ENCODE measurements around the gene SRP54.
"Not testable (repeated sequence)": the region's sequence is repeated elsewhere in the genome, so short reads cannot be mapped to it uniquely, and the experiment has no call there.

The SRP54 gene

DNA sequence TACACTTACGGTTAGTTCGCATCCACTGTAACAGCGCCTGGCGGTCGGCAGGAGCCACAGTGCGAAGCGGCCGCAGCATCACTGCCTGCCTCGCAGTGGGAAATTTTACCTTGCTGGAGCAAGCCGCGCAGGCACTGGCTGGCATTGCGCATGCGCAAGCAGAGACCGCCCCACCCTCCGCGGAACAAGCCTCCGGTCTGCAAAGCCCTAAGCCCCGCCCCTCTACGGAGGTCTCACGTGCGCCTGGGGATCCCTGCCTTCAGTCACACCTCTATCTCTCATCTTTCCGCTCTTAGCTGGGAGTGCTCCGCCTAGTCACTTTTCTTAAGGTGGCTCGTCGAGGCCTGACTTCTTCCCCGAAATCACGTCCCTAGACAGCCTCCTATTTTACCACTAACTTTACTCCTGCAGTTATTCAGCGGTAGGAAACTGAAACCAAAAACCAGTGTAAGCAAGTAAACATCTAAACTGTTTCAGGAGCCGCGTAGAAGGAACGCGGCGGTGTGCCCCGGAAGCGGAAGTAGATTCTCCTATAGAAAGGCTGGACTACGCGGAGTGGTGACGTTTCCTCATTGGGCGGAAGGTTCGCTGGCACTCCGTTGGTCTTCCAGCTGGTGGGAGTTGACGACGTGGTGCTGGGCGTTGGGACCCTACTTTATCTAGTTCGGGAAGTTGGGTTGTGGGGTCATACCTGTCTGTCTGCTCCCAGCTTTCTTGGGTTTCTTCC, at the start of gene SRP54:
Gene SRP54, plus strand, starts transcription at position 572 of the 727 bp plus-strand sequence. CDS start 13,718 bp downstream, outside the sequence.
- peak; percentile 99 for DNase-seq

DNA sequence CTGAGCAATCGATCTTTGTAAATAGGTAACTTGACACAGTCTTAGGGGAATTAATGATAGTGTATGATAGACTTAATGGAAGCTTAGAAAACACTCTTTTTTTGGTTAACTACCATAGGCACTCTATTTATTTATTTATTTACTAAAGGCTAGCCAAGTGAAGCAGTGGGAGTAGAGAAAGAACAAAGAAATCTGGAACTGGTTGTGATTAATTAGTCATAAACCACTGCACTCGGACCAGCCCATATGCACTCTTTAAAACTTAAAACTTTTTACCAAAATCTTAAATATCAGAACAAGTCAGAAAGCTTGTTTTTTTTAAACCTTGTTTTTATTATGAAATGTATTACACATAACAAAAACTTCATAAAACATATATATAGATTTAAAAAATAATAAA, 49.5 kb upstream of the SRP54 start:
- DNase-seq = no peak

DNA sequence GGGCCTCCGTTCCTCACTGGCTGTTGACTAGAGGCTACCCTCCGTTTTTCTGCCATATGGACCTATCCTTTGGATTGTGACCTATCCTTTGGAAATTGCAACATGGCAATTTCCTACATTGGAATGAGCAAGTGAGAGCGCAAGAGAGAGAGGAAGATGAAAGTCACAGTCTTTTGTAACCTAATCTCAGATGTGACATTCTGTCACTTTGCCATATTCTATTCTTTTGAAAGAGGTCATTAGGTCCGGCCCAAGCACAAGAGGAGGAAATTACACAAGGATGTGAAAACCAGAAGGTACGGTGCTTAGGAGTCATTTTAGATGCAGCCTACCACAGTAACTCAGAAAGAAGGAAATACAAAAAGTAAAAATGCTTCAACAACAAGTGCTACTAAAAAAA, 47.3 kb upstream of the SRP54 start:
- DNase-seq = no peak

DNA sequence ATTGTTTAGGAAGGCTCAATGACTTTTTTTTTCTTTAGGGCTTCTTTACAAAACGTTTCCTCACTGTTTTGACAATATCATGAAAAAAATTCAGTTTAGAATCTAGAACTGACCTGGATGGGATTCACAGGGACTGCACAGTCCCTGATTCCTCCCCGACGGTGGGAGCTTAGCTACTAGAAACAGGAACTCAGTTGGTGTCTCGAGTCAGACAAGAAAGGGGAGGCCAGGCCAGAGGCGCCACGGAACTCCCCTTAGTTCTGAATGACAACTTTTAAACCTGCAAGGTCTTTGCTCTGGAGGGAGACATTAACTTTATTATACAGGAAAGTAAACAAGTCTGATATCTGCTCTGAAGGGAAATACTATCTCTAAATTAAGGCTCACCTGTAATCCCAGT, 45.4 kb upstream of the SRP54 start:
- DNase-seq = no peak

DNA sequence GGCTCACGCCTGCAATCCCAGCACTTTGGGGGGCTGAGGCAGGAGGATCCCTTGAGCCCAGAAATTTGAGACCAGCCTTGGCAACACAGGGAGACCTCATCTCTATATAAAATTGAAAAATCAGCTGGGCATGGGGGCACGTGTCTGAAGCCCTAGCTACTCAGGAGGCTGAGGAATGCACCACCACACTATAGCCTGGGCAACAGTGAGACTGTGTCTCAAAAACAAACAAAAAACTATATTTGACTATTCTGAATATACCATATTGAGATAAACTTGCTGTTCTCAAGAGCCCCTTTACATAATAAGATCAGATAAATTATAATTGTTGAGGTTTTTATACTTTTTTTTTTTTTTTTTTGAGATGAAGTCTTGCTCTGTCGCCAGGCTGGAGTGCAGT, 44.9 kb upstream of the SRP54 start:
- no peak for DNase-seq

DNA sequence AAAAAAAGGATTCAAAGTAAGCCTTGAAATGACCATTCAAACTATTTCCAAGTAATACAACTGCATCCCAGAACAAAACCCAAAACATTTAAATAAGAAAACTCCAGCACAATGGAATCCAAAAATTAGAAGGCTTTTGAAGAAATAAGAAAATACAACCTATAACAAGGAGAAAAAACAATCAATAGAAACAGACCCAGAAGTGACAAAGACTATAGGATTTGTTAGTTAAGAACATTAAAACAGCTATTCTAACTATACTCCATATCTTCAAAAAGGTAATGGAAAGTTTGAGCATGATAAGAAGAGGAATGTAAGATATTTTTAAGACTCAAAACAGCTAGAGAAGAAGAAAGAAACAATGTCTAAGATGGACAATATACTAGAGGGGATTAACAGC, 39.3 kb upstream of the SRP54 start:
- DNase-seq = no peak

DNA sequence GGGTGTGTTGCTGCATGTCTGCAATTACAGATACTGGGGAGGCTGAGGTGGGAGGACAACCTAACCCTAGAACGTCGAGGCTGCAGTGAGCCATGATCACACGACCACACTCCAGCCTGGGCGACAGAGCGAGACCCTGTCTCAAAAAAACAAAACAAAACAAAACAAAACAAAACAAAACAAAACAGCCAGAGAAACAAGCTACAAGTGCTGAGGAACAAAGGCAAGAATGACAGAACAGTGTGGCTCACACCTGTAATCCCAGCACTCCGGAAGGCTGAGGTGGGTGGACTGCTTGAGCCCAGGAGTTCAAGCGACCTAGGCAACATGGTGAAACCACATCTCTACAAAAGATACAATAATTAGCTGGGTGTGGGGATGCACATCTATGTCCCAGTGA, 38.0 kb upstream of the SRP54 start:
- DNase-seq = no peak

DNA sequence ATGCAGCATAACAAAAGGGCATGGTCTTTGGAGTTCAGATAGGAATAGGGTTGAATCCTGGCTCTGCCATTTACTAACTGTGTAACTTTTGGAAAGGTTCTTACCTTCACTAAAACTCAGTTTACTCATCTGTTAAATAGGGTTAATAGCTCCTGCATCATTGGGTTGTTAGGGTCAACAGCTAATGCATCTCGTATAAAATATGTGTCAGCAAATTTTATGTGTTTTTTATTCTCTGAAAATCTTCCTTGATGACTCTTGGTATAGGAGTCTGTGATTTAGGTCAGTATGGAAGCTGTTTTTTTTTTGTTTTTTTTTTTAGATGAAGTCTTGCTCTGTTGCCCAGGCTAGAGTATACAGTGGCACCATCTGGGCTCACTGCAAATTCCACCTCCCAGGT, 36.1 kb upstream of the SRP54 start:
- DNase-seq = no peak

DNA sequence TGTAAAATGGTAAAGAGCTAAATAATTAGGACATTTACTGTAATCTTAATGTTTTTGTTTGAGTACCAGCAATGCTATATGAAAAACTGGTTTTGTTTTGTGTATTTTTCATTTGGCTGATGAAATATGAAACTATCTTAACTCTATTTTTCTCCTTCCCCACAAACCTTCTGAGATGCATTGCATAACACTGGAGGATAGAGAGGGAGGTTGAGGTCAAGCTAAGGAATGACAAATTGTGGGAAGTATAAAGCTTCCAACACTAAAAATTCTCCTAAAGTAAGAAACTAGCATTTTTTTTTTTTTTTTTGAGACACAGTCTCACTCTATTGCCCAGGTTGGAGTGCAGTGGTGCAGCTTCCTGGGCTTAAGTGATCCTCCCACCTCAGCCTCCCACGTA, 31.5 kb upstream of the SRP54 start:
- no peak for DNase-seq

DNA sequence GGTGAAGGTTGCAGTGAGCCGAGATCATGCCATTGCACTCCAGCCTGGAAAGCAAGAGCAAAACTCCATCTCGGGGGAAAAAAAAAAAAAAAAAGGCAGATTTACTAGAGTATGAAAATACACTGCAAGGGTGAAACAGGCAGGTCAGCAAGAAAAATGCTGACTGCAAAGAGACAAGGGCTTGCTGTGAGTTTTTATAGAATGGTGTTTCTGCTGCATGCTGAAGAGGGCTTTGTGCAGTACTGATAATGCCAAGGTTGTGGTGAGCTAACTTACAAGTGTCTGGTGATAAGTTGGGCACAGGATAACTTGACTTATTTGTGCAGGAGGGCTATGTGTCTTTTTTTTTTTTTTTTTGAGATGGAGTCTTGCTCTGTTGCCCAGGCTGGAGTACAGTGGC, 25.9 kb upstream of the SRP54 start:
- DNase-seq = no peak

DNA sequence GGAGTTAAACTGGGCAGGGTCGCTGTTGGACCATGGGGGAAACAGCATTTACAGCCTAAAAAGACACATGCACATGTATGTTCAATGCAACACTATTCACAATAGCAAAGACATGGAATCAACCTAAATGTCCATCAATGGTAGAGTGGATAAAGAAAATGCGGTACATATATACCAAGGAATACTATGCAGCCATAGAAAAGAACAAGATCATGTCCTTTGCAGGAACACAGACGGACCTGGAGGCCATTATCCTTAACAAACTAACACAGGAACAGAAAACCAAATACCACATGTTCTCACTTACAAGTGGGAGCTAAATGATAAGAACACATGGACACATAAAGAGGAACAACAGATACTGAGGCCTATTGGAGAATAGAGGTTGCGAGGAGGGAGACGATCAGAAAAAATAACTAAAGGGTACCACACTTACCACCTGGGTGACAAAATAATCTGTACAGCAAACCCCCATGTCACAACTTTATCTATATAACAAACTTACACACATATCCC, 25.0 kb upstream of the SRP54 start:
- DNase-seq = no peak

DNA sequence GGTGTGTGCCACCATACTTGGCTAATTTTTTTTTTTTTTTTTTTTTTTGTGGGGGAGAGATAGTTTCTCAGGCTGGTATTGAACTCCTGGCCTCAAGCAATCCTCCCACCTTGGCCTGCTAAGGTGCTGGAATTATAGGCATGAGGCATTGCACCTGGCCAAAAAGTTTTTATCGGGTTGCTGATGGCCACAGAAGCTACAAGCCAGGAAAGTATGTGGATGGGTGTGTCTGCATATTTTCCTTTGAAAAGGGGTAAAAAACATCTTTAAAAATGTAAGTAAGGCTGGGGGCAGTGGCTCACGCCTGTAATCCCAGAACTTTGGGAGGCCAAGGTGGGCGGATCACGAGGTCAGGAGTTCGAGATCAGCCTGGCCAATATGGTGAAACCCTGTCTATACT, 20.7 kb upstream of the SRP54 start:
- DNase-seq = not testable (repeated sequence)

DNA sequence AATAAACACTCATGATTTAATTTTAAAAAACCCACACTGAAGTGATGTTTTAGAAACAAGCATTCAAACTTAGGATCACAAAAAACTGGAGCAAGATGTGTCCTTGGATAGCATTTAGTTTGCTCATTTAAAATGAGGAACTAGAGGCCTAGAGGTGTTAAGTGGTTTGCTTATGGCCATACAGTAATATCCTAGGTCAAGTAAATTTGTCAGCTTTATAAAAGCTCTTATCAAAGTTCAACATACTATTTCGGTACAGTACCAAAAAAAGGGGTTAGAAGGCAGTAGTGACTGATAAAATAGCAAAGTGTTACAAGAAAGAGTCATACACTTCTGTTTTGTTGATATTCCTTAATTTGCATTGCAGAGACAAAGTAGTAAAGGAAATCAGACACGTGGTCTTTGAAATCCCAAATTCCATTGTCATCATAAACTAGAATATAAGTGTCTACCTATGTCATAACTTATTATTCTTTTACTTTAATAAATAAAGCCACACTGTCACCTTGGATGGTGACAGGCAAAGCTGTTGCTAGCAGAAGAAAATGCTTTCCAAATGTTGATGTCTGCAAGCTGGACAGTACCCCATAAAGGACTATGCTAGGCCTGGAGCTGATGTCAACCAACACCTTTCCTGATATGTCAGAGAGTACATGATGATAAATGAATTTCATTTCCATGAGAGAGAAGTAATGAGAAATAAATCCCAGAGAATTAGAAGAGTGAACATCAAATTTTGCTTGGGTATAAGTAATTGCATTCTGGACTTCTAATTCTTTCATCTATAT, 17.6 kb upstream of the SRP54 start:
- DNase-seq = no peak

DNA sequence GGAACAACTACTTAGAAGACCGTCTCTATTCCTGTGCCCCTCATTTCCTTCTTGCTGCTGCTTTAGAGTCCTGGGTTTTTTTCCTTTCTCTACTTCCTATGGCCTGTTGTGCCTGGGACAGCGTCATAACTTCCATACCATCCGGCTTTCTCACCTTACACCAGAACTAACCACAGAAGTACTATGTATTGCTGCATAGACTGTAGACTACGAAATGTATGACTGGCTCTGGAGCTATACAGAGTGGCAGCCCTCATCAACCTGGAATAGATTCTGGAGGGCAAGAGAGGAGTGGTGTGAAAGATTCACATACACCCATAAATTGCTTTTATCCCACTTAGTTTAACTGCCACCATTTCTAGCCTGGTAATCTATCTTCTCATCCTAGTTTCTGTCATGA, 16.9 kb upstream of the SRP54 start:
- DNase-seq = no peak

DNA sequence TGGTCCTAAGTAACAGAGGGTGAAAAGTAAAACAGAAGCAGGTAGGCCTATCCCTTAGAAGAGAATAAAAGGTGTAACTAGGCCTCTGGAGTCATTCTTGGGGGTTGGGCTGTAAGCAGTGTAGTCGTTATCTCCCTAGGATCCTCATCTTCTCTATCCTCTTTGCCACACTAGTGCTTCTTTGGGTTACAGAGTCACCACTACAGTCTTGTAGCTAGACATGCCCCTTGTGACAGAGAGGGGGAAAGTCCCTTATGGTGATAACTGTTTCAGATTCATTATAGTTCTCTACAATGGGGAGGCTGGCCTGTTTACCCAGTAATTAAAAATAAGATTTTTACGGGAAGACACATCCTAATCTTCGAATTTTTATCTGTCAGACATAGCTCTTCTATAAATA, 16.4 kb upstream of the SRP54 start:
- no peak for DNase-seq

DNA sequence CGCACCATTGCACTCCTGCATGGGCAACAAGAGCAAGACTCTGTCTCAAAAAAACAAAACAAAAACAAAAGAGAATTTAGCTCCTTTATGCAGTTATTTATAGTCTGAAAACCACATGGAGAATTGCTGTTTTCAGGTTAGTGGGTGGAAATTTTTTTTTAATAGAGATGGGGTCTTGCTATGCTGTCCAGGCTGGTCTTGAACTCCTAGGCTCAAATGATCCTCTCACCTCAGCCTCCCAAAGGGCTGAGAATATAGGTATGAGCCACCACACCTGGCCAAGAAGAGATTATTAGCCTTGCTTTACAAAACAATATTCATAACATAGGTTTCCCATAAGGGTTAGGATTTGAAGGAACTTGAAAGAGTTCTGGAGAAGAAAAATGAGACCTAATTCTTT, 12.1 kb upstream of the SRP54 start:
- DNase-seq = no peak

DNA sequence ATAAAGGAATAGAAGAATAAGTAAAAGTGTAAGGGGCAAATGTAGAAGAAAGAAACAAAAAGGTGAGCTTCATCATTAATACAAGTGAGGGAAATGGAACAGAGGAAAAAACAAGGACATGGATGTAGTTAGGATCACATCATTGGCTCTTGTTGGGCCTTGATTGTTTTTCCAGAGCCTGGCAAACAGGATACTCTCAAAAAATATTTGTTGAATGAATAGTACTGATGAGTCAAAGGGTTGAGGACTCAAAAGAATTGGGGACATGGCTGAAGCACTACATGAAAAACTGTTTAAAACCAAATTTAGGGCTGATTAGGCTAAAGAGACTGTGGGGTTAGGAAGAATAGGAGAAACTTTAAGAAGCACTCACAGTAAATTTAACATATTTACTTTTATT, 11.4 kb upstream of the SRP54 start:
- DNase-seq = no peak

DNA sequence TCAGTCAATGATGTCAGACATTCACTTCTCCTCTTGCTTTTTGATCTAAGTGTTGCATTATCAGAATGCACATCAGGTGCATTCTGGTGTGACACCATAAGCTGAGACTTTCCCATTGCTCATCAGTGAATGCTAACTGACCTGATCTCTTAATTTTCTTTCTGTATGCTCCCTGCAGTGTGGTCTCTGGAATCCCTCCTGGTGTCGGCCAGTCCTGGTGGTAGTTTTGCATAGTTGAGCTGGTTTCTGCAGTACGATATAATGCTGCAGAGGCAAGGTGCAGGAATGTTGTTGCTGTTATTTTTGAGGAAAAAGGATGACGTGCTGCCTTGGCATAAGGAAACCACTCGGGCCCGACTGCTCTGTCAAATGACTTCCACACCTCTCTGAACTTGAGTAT, 11.0 kb upstream of the SRP54 start:
- no peak for DNase-seq

DNA sequence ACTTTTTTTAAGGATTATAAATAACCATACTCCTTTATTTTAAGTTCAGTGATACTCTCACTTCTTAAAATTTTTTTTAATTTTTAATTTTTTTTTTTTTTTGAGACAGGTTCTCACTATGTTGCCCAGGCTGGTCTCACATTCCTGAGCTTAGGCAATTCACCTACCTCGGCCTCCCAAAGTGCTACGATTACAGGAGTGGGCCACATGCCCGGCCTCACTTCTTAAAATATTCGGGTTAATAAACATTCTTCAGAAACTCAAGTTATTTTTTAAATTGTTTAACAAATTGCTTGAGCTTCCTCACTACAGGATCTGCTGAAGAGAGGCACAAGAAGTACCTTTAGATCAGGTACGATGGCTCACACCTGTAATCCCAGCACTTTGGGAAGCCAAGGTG, 4.3 kb upstream of the SRP54 start:
- no peak for DNase-seq

DNA sequence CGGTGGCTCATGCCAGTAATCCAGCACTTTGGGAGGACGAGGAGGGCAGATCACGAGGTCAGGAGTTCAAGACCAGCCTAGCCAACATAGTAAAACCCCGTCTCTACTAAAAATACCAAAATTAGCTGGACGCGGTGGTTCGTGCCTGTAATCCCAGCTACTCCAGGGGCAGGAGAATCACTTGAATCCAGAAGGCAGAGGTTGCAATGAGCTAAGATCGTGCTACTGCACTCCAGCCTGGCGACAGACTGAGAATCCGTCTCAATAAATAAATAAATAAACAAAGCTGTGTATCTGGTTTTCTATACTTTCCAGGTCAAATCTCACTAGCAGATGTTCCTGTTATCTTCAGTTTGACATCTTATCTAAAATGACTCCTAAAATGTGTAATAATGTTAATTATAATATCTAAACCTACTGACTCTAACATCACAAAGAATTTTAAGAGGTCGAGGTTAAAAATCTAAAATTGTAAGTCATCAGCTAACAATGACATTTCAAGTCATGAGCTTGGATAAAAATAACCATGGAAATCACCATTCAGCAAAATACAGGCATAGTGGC, 2.4 kb upstream of the SRP54 start:
- DNase-seq = no peak

DNA sequence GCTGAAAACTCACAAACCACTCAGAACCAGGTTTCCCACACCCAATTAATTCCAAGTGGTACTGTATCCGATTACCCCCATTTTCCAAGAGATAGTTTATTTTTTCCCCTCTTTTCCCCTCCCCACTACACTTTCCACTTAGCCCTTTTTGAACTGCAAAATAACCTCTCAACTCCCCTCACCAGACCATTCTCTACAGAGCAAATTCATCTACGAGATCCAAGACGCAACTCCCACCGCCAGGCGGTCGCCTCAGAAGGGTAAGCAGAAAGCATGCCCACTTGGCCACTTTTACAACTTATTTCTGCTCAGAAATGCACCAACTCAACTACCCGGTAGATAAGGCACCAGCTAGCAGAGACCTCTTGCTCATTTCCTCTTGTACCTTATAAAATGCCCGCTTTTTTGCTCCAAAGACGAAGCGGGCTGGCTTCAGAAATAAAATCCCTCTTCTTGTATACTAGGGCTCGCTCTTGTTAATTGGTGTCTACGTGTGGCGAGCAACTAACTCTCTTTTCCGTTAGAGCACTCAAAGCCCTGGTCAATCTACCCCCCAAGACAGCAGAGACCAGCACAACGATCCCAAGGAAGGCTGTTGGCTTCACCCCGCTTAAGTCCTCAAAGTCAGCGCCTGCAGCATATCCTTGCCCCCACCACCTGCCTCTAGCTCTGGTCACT, 910 bp upstream of the SRP54 start:
- peak; percentile 24 for DNase-seq

DNA sequence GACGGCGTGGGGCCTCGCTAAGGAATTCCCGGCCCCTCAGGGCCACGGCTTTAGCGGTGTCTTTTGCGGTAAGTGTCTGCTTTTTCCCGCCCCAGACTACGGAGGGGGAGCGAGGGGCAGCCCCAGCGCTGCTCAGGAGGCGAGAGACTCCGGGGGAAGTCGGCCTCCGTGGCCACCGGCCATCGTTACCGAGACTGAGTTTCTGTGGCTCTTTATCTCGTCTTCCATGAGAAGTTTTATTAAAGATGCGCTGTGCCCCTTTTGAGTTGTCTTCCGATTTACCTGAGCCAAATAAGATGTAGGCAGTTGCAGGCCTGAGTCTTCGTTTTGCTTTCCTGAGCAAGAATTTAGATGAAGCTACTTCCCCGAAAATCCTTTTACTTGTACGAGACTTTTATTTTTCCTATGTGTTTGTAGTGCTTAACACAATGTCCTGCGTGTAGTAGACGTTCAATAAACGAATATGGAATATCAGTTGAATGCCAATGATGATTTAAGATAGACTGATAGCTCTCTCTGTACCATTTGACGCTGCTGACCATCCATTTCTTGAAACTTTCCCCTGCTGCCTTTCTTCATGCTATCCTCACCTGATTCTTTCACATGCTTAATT, 462 bp downstream of the SRP54 start:
- no peak for DNase-seq

DNA sequence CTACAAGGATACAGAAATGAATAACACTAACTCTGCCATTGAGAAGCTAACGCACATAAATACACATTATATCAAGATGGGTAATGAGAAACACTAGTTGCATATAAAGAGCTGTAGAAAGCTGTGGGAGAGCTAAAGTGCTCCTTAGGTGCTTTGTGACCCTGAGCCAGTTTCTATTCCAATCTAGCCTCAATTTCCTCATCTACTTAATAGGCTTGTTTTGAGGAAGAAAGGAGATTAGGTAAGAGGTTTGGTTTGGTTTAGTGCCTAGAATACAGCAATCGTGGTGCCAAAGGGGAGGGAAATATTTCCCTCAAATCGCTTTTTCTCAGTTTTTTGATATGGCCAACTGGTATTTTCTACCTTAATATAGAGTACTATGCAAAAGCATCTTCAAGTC, 994 bp downstream of the SRP54 start:
- DNase-seq = no peak
